Parathyroid adenoma (tissue), 2 donors: ENCODE data around the gene WRAP73.

Experiments
- H2AFZ ChIP-seq: fragments of 300-600 bp; sonication (generic); one replicate; pipeline ENCODE4 v1.7.0; 2017; ENCODE audit warnings: antibody characterized with exemption, mild to moderate bottlenecking
- H3K27ac ChIP-seq: fragments of 300-600 bp; sonication (generic); one replicate; pipeline ENCODE4 v1.7.0; 2017
- H3K27me3 ChIP-seq: fragments of 300-600 bp; sonication (generic); one replicate; pipeline ENCODE4 v1.7.0; 2017; ENCODE audit warnings: low read length; ENCODE audit not compliant: control insufficient read depth, insufficient read depth
- H3K36me3 ChIP-seq: fragments of 300-600 bp; sonication (generic); one replicate; pipeline ENCODE4 v1.7.0; 2017; ENCODE audit warnings: low read length; ENCODE audit not compliant: control insufficient read depth, insufficient read depth
- H3K4me1 ChIP-seq: fragments of 300-600 bp; sonication (generic); one replicate; pipeline ENCODE4 v1.7.0; 2017; ENCODE audit warnings: control low read depth
- H3K4me2 ChIP-seq: fragments of 300-600 bp; sonication (generic); one replicate; pipeline ENCODE4 v1.7.0; 2017; ENCODE audit warnings: low read length
- H3K4me3 ChIP-seq: fragments of 300-600 bp; sonication (generic); one replicate; pipeline ENCODE4 v1.7.0; 2017; ENCODE audit warnings: low read depth, low read length
- H3K79me2 ChIP-seq: fragments of 300-600 bp; sonication (generic); one replicate; pipeline ENCODE4 v1.7.0; 2017; ENCODE audit warnings: control low read depth
- H3K9ac ChIP-seq: fragments of 300-600 bp; sonication (generic); one replicate; pipeline ENCODE4 v1.7.0; 2017; ENCODE audit warnings: mild to moderate bottlenecking
- H3K9me3 ChIP-seq: fragments of 300-600 bp; sonication (generic); one replicate; pipeline ENCODE4 v1.7.0; 2017; ENCODE audit warnings: low read length; ENCODE audit not compliant: control insufficient read depth
- TF ChIP-seq, protein P1 (sequence below): fragments of 300-600 bp; sonication (generic); IDR thresholded peaks from one replicate; pipeline ENCODE4 v1.7.0; 2017; ENCODE audit warnings: antibody characterized with exemption, mild to moderate bottlenecking
- donor health status: primary hyperparathyroidism.

WRAP73 gene

DNA sequence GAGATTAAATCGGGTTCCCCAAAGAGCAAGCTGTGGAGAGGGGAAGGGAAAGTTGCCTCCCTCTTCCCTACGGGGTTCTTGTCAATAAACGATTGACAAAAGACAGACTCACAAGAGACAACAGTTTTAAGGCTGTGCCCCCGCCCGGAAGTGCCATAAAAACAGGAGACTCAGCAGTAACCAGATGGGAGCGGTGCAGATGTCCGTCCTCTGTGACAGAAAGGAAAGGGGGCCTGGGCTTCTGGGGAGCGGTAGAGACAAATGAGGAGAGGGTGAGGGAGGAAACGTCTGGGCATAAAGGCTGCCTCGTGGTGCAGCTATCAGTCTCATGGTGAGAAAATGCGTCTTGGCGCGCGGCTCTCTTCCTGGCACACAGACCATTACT is 8.3 kb upstream of the WRAP73 start:
- Histone ChIP-seq H3K79me2 (no peaks in the 10 kb centered on the region), H3K4me1 (no peaks in the 10 kb centered on the region), H3K27me3 (no peaks in the 10 kb centered on the region), H3K27ac (no peak overlapping the region), H3K36me3 (no peaks in the 10 kb centered on the region), H3K9ac (no peak overlapping the region), H3K4me3 (no peak overlapping the region), H3K4me2 (no peak overlapping the region), H2AFZ (no peak overlapping the region), H3K9me3 (no peaks in the 10 kb centered on the region)
- TF ChIP-seq, protein P1, sequence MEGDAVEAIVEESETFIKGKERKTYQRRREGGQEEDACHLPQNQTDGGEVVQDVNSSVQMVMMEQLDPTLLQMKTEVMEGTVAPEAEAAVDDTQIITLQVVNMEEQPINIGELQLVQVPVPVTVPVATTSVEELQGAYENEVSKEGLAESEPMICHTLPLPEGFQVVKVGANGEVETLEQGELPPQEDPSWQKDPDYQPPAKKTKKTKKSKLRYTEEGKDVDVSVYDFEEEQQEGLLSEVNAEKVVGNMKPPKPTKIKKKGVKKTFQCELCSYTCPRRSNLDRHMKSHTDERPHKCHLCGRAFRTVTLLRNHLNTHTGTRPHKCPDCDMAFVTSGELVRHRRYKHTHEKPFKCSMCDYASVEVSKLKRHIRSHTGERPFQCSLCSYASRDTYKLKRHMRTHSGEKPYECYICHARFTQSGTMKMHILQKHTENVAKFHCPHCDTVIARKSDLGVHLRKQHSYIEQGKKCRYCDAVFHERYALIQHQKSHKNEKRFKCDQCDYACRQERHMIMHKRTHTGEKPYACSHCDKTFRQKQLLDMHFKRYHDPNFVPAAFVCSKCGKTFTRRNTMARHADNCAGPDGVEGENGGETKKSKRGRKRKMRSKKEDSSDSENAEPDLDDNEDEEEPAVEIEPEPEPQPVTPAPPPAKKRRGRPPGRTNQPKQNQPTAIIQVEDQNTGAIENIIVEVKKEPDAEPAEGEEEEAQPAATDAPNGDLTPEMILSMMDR = no peak

DNA sequence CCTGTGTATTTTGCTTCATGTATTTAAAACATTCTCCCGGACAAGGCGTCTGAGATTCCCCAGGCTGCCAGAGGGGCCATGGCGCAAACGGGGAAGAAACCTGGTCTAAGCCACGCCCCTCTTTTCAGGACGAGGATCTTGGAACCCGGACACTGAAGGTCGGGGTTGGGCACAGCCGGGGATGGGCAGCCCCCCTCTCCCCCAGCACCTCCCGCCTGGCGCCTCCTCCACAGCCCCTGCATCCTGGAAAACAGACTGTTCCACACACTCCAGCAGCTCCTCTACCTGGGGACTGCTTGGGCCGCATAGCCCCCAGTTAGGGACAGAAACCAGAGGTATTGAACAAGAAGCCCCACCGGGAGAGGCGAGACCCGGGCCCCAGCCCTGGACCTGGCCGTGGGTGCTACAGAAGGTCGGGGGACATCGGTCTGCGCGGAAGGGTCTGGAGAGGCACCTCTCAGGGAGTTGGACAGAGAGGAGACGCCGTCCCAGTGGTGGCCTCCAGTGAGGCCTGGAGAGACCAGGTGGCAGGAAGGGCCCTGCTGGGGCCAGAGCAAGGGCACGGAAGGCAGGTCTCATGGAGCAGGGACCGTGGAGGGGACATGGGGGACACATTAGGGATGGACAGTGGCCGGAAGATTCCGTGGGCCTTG is 7.8 kb upstream of the WRAP73 start:
- no peak overlapping the region for H2AFZ ChIP-seq

DNA sequence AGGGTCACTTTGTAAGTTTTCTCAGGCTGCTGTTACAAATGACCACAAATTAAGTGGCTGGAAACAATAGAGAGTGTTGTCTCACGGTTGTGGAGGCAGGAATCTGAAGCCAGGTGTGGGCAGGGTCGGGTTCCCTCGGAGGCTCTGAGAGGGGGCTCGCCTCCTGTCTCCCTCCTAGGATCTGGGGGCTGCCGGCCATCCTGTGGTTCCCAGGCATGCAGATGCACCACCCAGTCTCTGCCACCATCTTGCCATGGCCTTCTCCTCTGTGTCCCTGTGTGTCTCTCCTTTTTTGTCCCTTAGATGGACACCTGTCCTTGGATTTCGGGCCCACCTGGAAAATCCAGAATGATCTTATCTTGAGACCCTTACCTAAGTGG is 7.2 kb upstream of the WRAP73 start:
- Histone ChIP-seq H3K27ac (no peak overlapping the region), H3K36me3 (no peaks in the 10 kb centered on the region), H3K4me2 (no peak overlapping the region), H3K9ac (no peak overlapping the region), H3K27me3 (peaks cover 4% of the 10 kb centered on the region), H2AFZ (no peak overlapping the region), H3K9me3 (no peaks in the 10 kb centered on the region), H3K79me2 (no peaks in the 10 kb centered on the region), H3K4me1 (no peaks in the 10 kb centered on the region), H3K4me3 (no peak overlapping the region)
- TF ChIP-seq, protein P1 = no peak

More for the DNA sequence above, 7.8 kb upstream of the WRAP73 start:
- H3K9ac ChIP-seq = no peak overlapping the region
- H3K79me2 ChIP-seq = no peaks in the 10 kb centered on the region
- H3K4me2 ChIP-seq = no peak overlapping the region
- no peaks in the 10 kb centered on the region for H3K4me1 ChIP-seq
- no peak overlapping the region for H3K4me3 ChIP-seq
- TF ChIP-seq, protein P1 = no peak
- H3K27me3 ChIP-seq = peaks cover 4% of the 10 kb centered on the region
- no peaks in the 10 kb centered on the region for H3K36me3 ChIP-seq
- no peaks in the 10 kb centered on the region for H3K9me3 ChIP-seq
- no peak overlapping the region for H3K27ac ChIP-seq

DNA sequence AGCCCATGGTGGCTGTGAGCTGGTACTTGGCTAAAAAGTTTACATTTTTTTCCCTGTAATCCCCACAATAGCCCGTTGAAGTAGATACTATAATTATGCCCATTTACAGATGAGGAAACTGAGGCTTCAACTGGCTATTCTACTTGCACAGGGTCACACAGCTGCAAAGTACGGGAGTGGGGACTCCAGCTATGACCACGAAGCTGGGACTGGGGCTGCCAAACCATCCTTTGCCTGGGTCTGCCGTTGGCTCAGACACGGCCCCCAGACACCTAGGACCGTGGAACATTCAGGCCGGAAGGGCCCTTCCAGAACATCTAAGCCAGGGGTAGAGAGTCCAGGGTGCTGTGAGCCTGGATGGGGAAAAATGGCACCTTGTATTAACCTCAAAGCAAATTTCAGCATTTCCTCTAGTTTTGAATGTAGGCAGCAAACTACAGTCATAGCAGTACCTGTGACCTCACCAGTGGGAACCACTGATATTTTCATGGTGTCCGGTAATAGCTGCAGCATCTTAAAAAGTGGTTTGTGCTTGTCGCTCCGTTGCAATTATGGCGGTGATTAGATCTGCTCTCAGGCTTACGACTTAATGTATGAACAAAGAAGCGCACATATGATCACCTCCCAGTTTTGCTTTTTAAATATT is 6.7 kb upstream of the WRAP73 start:
- Histone ChIP-seq H3K27ac (no peak overlapping the region), H3K4me2 (no peak overlapping the region), H3K9ac (no peak overlapping the region), H3K4me3 (no peak overlapping the region), H3K27me3 (peaks cover 6% of the 10 kb centered on the region), H2AFZ (no peak overlapping the region), H3K36me3 (no peaks in the 10 kb centered on the region), H3K4me1 (no peaks in the 10 kb centered on the region), H3K79me2 (no peaks in the 10 kb centered on the region), H3K9me3 (no peaks in the 10 kb centered on the region)
- TF ChIP-seq, protein P1 = no peak
